Measurements from ENCODE around the gene MPHOSPH9.

MPHOSPH9 gene

DNA sequence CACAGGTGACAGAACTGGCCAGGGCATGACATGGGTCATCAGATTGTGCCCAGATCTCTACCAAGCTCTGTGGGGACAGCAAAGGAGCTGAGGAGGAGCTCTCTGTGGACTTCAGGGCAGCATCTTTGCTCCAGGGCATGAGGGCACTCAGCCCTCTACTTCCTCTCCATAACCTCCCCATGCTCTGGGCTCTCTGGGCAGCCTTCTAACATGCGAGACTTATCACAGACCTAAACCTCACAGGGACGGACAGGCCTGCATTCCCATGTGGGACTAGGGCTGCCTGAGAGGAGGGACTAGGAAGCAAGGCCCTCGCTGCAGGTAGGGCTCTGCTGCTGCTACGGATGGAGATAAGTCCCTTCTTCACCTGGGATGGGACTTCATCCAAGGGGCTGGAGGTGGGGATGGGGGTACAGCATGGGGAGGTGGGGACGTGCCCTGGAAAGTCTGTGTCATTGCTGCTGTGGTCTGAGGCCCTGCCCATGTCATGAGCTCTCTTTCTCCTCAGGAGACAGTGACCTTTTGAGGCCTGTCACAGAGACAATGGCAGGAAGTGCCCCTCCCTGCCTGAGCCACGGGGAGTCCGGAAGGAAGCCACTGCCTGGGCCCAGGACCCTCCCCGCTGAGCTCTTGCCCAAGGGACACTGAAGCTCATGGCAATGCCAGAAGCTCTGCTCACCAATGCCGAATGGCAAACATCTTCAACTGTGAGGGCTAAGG, 126.1 kb downstream of the MPHOSPH9 start:
- DNase-seq: peak in 1 of 56 donors; percentile 13

DNA sequence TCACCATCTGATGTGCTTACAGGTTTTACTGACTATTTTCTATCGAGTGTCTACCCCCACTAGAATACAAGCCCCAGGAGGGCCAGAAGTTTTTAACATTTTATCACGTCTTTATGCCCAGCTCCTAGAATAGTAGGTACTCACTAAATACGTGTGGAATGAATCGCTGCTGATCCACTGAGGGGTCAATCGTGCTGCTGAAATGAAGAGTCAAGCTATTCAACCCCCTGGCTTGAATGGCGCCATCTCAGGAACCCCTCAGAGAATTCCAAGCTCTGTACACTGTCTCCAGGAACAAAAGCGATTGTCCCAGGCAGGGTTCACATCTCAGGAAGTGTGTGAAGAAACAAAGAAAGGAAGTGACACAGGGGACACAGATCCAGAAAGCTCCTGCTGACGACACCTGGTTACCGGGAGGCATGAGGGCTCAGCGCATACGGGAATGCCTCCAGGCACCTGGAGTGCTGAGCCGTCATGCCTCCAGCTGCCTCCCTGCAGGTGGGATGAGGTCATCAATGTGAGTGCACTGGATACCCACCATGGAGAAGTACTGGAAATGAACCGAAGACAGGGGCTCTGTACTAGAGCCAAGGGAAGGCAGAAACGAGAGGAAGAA, 127.6 kb downstream of the MPHOSPH9 start:
- DNase-seq: no peak

DNA sequence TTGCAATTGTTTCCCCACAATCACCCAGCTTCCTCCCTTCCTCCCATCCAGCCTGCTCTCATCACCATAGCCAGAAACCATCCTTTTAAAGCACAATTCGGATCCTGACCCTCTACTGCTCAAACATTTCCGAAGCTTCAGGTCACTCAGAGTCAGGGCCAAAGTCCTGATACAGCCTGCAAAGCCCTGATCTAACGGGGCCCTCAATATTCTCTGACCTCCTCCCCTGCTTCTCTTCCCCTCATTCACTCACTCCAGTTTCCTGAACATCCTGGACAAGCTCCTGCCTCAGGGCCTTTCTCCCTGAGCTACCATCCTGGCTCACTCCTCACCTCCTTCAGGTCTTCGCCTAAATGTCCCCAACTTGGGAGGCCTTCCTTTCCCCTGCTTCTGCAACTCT, 128.1 kb downstream of the MPHOSPH9 start:
- no peak for DNase-seq

All from amygdala (tissue), 56 donors.